NT2/D1 (cell line): ENCODE results near the gene RDH5.

Experiments
- YY1 ChIP-seq: IDR thresholded peaks from 2 replicates; pipeline ENCODE4 v1.6.1; 2011; ENCODE audit not compliant: insufficient read length, insufficient read depth
- ZNF274 ChIP-seq: IDR thresholded peaks from 2 replicates; pipeline ENCODE4 v1.6.1; 2011; ENCODE audit warnings: mild to moderate bottlenecking, low read depth, low read length

- TF ChIP-seq ZNF274 = no peak
- no peak for TF ChIP-seq YY1
These were observed 4.2 kb downstream of the RDH5 start for GRCh38 chr12:55724226-55724939.
